Left lung (tissue), 10 donors: ENCODE results near the gene GRAMD4. TPM values are rescaled to one million over a fixed set of nuclear protein-coding genes. Genes with fewer than 3 reads are reported as not detected.

ENCODE experiments used
- ATAC-seq: fragments of 200-7000 bp; cut with Tn5 transposase; one replicate; pipeline ENCODE4 v1.9.1; 2020; ENCODE audit warnings: moderate library complexity
- DNase-seq, 4 donors: peaks; one replicate each; pipeline ENCODE4 v3.0.0-alpha.2; 2013 to 2020
- H3K27ac ChIP-seq, 2 donors: fragments of 200-600 bp; sonication (generic) in 1 of 2; one replicate each; pipeline versions ENCODE4 v1.5.0 to v1.8.0; 2020 to 2021
- H3K27me3 ChIP-seq, 2 donors: fragments of 200-600 bp; sonication (generic) in 1 of 2; one replicate each; pipeline versions ENCODE4 v1.5.0 to v1.8.0; 2020 to 2021
- H3K36me3 ChIP-seq, 2 donors: fragments of 200-600 bp; sonication (generic) in 1 of 2; one replicate each; pipeline versions ENCODE4 v1.5.0 to v1.8.0; 2020 to 2021
- H3K4me1 ChIP-seq, 2 donors: fragments of 200-600 bp; one replicate each; pipeline ENCODE4 v1.8.0; 2021
- H3K4me3 ChIP-seq, 2 donors: fragments of 200-600 bp; sonication (generic) in 1 of 2; one replicate each; pipeline versions ENCODE4 v1.5.0 to v1.8.0; 2020 to 2021; ENCODE audit warnings: mild to moderate bottlenecking in 1 of 2
- H3K9me3 ChIP-seq, 2 donors: fragments of 200-600 bp; sonication (generic) in 1 of 2; one replicate each; pipeline versions ENCODE4 v1.5.0 to v1.8.0; 2020 to 2021
- CTCF ChIP-seq, 2 donors: fragments of 200-600 bp; sonication (generic) in 1 of 2; IDR thresholded peaks; one replicate each; pipeline versions ENCODE4 v1.5.0 to v1.8.0; 2021; ENCODE audit warnings: antibody characterized with exemption in 2 of 2
- intact Hi-C, 2 donors: fragments of 100-400 bp; cut with DNase I; formaldehyde crosslinking; loops; one replicate each; pipeline versions ENCODE4 v1.11.2 to v1.14.2; 2022
- polyA plus RNA-seq, 6 donors: library from polyadenylated mRNA; unstranded; fragments of 120-200 nt; gene quantifications; one replicate each; pipeline ENCODE4 v1.2.1, GENCODE V29; 2013; ENCODE audit not compliant: insufficient read length in 6 of 6
- total RNA-seq, 2 donors: library from RNA; stranded (reverse); fragmentation: NEBNext Ultra II Directional; extraction: Animal tissue kit (Norgen Biotek cat#: 25700); gene quantifications; one replicate each; pipeline ENCODE4 v1.2.1, GENCODE V29; 2021
- donor health status: DM: no; HTN: yes; CAD: no.
- donor health status: DM: no; HTN: no; CAD: no.

GRAMD4 gene
- total and polyA plus RNA-seq, 8 donors: 25.2 to 78.2 (median 36.6) TPM

- Histone ChIP-seq H3K27me3 (no peaks in the 10 kb centered on the region), H3K4me1 (peaks cover 0 to 11% of the 10 kb centered on the region in 2 donors), H3K9me3 (no peaks in the 10 kb centered on the region), H3K27ac (no peak overlapping the region), H3K4me3 (no peak overlapping the region), H3K36me3 (peaks cover 0 to 73% of the 10 kb centered on the region in 2 donors)
- intact Hi-C loops: no loop called here
- TF ChIP-seq CTCF (IDR thresholded peaks at IDR 0.05): no peak
- DNase-seq (no peak), ATAC-seq (no peak)
Measured at GRCh38 chr22:46675479-46675878, 55.3 kb downstream of the GRAMD4 start.

- peaks cover 0 to 11% of the 10 kb centered on the region in 2 donors for H3K4me1 ChIP-seq
- no peak overlapping the region for H3K4me3 ChIP-seq
- DNase-seq (no peak), ATAC-seq (no peak)
- H3K27ac ChIP-seq: no peak overlapping the region
- no peaks in the 10 kb centered on the region for H3K9me3 ChIP-seq
- TF ChIP-seq CTCF (IDR thresholded peaks at IDR 0.05): no peak
- intact Hi-C loops: no loop called here
- no peaks in the 10 kb centered on the region for H3K27me3 ChIP-seq
- H3K36me3 ChIP-seq: peaks cover 0 to 68% of the 10 kb centered on the region in 2 donors
Measured at GRCh38 chr22:46675938-46676337, 55.8 kb downstream of the GRAMD4 start.

- Histone ChIP-seq H3K4me1 (peaks cover 0 to 11% of the 10 kb centered on the region in 2 donors), H3K36me3 (peaks cover 0 to 63% of the 10 kb centered on the region in 2 donors), H3K4me3 (no peak overlapping the region), H3K9me3 (no peaks in the 10 kb centered on the region), H3K27me3 (no peaks in the 10 kb centered on the region), H3K27ac (no peak overlapping the region)
- ATAC-seq (no peak), DNase-seq (no peak)
- intact Hi-C loops: no loop called here
- TF ChIP-seq CTCF (IDR thresholded peaks at IDR 0.05): no peak
Measured at GRCh38 chr22:46676479-46676878, 56.3 kb downstream of the GRAMD4 start.

- TF ChIP-seq CTCF (IDR thresholded peaks at IDR 0.05): no peak
- H3K4me3 ChIP-seq: no peak overlapping the region
- DNase-seq (no peak), ATAC-seq (no peak)
- H3K27ac ChIP-seq: no peak overlapping the region
- no peaks in the 10 kb centered on the region for H3K27me3 ChIP-seq
- H3K9me3 ChIP-seq: no peaks in the 10 kb centered on the region
- intact Hi-C loops: no loop called here
- peaks cover 0 to 11% of the 10 kb centered on the region in 2 donors for H3K4me1 ChIP-seq
- H3K36me3 ChIP-seq: peaks cover 0 to 63% of the 10 kb centered on the region in 2 donors
Measured at GRCh38 chr22:46676881-46677280, 56.7 kb downstream of the GRAMD4 start.

GRCh38 chr22:46677323-46678002, 57.3 kb downstream of the GRAMD4 start:
- H3K36me3 ChIP-seq: peaks cover 0 to 62% of the 10 kb centered on the region in 2 donors
- intact Hi-C loops: no loop called here
- no peak overlapping the region for H3K4me3 ChIP-seq
- TF ChIP-seq CTCF (IDR thresholded peaks at IDR 0.05): no peak
- ATAC-seq: no peak
- no peaks in the 10 kb centered on the region for H3K9me3 ChIP-seq
- no peaks in the 10 kb centered on the region for H3K27me3 ChIP-seq
- no peak for DNase-seq
- no peak overlapping the region for H3K27ac ChIP-seq
- peaks cover 0 to 11% of the 10 kb centered on the region in 2 donors for H3K4me1 ChIP-seq
